KG1 (cell line): ENCODE measurements around the gene OR10H1.
"Not testable (repeated sequence)": the region's sequence is repeated elsewhere in the genome, so short reads cannot be mapped to it uniquely, and the experiment has no call there.

Experiments
- DNase-seq: peaks from one replicate; lab custom pipeline; 2025; lab: John Stamatoyannopoulos, UW

OR10H1 gene

GRCh38 chr19:15774159-15774558 is 41.3 kb downstream of the OR10H1 start:
- DNase-seq = not testable (repeated sequence)

- no peak for DNase-seq
These were observed 45.9 kb downstream of the OR10H1 start for GRCh38 chr19:15769586-15769985.

DNA sequence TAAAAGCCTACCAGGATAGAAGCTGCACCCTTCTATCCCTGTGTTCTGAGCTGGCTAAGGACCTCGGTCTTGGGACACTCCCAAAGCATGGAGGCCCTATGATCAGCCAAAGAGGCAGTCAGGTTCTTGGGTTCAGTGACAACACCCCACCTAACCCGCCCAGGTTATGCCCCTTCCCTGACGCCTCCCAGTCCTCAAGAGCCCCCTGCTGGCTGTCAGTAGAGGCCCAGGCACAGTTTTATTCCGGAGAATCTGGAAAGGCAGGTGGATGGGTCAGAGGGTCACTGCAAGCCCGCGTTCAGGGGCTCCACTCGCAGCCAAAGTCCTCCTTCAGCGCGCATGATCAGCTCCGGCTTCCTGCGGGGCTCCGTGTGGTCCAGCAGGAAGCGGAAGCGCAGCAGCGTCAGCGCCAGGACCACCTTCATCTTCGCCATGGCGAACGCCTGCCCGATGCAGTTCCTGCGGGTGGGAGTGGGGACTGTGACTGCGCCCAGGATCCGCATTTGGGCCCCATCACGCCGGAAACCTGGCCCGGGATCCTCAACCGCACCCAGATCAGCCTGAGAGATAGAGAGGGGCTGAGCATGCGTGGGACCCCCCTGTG is 55.4 kb downstream of the OR10H1 start:
- DNase-seq = no peak

DNA sequence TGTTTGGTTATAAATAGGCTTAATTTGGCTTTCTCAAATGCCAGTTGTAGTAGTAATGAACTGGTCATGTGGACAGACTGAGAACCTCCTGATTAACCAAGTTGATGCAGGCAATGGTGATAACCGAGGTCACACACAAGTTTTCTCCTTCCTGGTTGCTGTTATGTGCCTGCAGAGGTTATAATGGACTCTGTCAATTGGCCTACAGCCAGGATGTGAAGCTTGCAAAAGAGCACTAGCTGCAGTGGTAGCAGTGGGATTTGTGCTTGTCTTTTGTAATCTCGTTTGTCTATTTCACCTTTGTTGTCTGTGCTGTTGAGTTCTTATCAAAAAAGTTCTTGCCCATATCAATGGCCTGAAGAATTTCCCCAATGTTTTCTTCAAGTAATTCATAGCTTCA is 57.1 kb downstream of the OR10H1 start:
- DNase-seq = no peak
